HEK293 (cell line): ENCODE measurements around the gene FGF22.

ENCODE experiments used
- TCF7L2 ChIP-seq: IDR thresholded peaks from 2 replicates; pipeline ENCODE4 v1.6.1; 2011; ENCODE audit warnings: low read depth, mild to moderate bottlenecking, inconsistent platforms, low read length, moderate library complexity, borderline replicate concordance
- ZFP41 ChIP-seq: fragments of 450-650 bp; formaldehyde crosslinking; IDR thresholded peaks from 2 replicates; pipeline ENCODE4 v1.5.1; 2016; ENCODE audit warnings: missing biosample characterization, missing genetic modification characterization, borderline replicate concordance
- ZNF114 ChIP-seq: fragments of 450-650 bp; formaldehyde crosslinking; IDR thresholded peaks from 2 replicates; pipeline ENCODE4 v1.5.0; 2017; ENCODE audit warnings: missing biosample characterization, missing genetic modification characterization
- ZNF274 ChIP-seq, 2 experiments: fragments of 200-500 bp in 1 of 2; fragments of 450-650 bp in 1 of 2; sonication (Bioruptor generic) in 1 of 2; formaldehyde crosslinking in 1 of 2; IDR thresholded peaks; 2 replicates each; pipeline versions ENCODE4 v1.5.1 to v1.6.1; 2014 to 2016; ENCODE audit warnings: borderline replicate concordance in 1 of 2, inconsistent platforms in 1 of 2, low read length in 1 of 2, missing biosample characterization in 1 of 2, missing genetic modification characterization in 1 of 2
- ZNF350 ChIP-seq: fragments of 450-650 bp; formaldehyde crosslinking; IDR thresholded peaks from 2 replicates; pipeline ENCODE4 v1.5.0; 2017; ENCODE audit warnings: missing biosample characterization, mild to moderate bottlenecking, missing genetic modification characterization
- ZNF629 ChIP-seq: fragments of 450-650 bp; formaldehyde crosslinking; IDR thresholded peaks from 2 replicates; pipeline ENCODE4 v1.5.1; 2017; ENCODE audit warnings: missing biosample characterization, missing genetic modification characterization
- TF ChIP-seq, protein P1 (sequence below): fragments of 450-650 bp; formaldehyde crosslinking; IDR thresholded peaks from 2 replicates; pipeline ENCODE4 v1.5.1; 2016; ENCODE audit warnings: missing biosample characterization, missing genetic modification characterization
- TF ChIP-seq, protein P2 (sequence below): fragments of 450-650 bp; formaldehyde crosslinking; IDR thresholded peaks from 2 replicates; pipeline ENCODE4 v1.5.1; 2016; ENCODE audit warnings: missing biosample characterization, missing genetic modification characterization

DNA sequence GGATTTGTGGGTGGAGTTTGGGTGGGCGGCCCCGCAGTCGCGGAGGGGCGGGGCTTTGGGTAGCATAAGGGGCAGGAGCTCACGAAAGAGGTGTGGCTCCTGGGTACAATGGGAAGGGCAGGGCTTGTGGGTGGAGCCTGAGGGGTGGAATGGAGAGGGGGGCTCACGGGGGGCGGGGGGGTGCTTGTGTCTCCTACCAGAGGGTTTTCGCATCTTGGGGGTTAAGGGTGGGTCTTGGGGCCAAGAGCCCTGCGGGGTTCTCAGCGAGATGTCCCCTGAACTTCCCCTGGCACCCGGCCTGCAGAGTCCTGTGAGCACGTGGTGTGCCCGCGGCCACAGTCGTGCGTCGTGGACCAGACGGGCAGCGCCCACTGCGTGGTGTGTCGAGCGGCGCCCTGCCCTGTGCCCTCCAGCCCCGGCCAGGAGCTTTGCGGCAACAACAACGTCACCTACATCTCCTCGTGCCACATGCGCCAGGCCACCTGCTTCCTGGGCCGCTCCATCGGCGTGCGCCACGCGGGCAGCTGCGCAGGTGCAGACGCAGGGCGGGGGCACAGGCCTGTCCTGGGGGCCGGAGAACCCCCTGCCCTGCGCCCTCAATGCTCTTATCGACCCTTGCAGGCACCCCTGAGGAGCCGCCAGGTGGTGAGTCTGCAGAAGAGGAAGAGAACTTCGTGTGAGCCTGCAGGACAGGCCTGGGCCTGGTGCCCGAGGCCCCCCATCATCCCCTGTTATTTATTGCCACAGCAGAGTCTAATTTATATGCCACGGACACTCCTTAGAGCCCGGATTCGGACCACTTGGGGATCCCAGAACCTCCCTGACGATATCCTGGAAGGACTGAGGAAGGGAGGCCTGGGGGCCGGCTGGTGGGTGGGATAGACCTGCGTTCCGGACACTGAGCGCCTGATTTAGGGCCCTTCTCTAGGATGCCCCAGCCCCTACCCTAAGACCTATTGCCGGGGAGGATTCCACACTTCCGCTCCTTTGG is 41.6 kb downstream of the FGF22 start:
- TF ChIP-seq ZNF114 (tag by site-specific recombination) (no peak), ZNF274 (IDR thresholded peaks at IDR 0.05; ENCODE audit: low read length) (no peak), ZNF274 (tag by site-specific recombination; IDR thresholded peaks at IDR 0.05; ENCODE audit: borderline replicate concordance) (no peak), ZNF350 (tag by site-specific recombination) (no peak), ZFP41 (no peak), ZNF629 (tag by site-specific recombination) (no peak), TCF7L2 (no peak)
- TF ChIP-seq, protein P1, sequence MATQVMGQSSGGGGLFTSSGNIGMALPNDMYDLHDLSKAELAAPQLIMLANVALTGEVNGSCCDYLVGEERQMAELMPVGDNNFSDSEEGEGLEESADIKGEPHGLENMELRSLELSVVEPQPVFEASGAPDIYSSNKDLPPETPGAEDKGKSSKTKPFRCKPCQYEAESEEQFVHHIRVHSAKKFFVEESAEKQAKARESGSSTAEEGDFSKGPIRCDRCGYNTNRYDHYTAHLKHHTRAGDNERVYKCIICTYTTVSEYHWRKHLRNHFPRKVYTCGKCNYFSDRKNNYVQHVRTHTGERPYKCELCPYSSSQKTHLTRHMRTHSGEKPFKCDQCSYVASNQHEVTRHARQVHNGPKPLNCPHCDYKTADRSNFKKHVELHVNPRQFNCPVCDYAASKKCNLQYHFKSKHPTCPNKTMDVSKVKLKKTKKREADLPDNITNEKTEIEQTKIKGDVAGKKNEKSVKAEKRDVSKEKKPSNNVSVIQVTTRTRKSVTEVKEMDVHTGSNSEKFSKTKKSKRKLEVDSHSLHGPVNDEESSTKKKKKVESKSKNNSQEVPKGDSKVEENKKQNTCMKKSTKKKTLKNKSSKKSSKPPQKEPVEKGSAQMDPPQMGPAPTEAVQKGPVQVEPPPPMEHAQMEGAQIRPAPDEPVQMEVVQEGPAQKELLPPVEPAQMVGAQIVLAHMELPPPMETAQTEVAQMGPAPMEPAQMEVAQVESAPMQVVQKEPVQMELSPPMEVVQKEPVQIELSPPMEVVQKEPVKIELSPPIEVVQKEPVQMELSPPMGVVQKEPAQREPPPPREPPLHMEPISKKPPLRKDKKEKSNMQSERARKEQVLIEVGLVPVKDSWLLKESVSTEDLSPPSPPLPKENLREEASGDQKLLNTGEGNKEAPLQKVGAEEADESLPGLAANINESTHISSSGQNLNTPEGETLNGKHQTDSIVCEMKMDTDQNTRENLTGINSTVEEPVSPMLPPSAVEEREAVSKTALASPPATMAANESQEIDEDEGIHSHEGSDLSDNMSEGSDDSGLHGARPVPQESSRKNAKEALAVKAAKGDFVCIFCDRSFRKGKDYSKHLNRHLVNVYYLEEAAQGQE (tag by site-specific recombination), result no peak
- TF ChIP-seq, protein P2, sequence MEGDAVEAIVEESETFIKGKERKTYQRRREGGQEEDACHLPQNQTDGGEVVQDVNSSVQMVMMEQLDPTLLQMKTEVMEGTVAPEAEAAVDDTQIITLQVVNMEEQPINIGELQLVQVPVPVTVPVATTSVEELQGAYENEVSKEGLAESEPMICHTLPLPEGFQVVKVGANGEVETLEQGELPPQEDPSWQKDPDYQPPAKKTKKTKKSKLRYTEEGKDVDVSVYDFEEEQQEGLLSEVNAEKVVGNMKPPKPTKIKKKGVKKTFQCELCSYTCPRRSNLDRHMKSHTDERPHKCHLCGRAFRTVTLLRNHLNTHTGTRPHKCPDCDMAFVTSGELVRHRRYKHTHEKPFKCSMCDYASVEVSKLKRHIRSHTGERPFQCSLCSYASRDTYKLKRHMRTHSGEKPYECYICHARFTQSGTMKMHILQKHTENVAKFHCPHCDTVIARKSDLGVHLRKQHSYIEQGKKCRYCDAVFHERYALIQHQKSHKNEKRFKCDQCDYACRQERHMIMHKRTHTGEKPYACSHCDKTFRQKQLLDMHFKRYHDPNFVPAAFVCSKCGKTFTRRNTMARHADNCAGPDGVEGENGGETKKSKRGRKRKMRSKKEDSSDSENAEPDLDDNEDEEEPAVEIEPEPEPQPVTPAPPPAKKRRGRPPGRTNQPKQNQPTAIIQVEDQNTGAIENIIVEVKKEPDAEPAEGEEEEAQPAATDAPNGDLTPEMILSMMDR, result no peak
